ENCODE data around the gene C20orf144. TPM values are rescaled to one million over a fixed set of nuclear protein-coding genes. Genes with fewer than 3 reads are reported as not detected.
A peak's percentile ranks its signal among the peaks of the same experiment; 100 is the strongest.
"Not testable (repeated sequence)": the region's sequence is repeated elsewhere in the genome, so short reads cannot be mapped to it uniquely, and the experiment has no call there.

C20orf144 gene
- total RNA-seq, 2 donors from 2014 or later: 0.23 to 0.43 TPM

DNA sequence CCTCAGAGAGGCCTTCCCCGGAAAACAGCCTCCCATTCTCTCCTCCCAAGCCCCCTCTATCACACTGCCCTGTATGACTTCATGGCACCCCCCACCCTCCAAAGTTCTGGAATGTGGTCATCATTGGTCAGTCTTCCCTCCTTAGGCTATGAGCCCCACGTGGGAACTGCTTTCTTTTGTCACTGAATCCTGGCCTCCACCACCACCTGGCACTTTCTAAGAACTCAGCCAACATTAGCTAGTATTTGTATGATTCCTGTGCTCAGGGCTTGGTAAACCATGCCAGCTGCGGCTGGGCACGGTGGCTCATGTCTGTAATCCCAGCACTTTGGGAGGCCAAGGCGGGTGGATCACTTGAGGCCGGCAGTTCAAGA lies 32.5 kb downstream of the C20orf144 start:
- ATAC-seq (no peak), DNase-seq (ENCODE audit: low spot score in 2 of 2) (no peak)
- H3K36me3 Mint-ChIP-seq: peaks cover 0 to 5% of the 10 kb centered on the region in 2 donors
- H3K27ac Mint-ChIP-seq: no peak overlapping the region
- no peaks in the 10 kb centered on the region for H3K9me3 Mint-ChIP-seq

DNA sequence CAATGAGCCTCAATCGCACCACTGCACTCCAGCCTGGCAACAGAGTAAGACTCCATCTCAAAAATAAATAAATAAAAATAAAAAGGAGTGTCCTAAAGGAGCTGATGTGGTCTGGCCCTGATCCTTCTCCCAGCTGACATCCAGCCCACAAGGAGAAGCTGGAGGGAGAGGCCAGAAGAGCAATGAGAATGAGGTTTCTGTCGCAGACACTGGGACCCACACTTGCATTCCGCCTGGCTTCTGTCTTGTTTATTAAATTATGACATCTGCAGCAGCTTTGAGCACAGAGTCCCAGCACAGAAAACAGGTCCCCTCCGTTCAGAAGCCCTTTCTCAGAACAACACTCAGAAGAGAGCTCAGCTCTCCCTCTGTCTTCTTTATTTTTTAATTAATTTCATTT lies 34.3 kb downstream of the C20orf144 start:
- no peak for DNase-seq (ENCODE audit: low spot score in 2 of 2)
- peaks cover 0 to 5% of the 10 kb centered on the region in 2 donors for H3K36me3 Mint-ChIP-seq
- H3K9me3 Mint-ChIP-seq: no peaks in the 10 kb centered on the region
- H3K27ac Mint-ChIP-seq: no peak overlapping the region
- no peak for ATAC-seq

DNA sequence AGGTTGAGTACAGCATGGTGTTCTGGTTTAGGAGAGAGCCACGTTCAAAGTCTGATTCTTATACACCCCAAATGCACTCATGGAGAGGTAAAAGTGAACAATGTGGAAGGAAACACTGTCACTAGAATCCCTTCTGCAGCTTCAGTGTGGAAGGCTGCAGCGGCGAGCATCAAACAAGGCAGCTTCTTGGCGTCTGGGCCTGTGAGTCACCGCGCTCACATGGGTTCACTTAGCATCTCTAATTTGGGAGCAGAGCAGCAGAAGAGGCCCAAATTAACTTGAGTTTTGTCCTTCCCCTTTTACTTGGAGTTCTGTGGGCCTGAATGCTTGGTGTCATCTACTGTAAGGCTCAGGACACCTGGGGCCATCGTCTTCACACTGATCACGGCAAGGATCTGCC lies 35.0 kb downstream of the C20orf144 start:
- DNase-seq (ENCODE audit: low spot score in 2 of 2) (no peak), ATAC-seq (no peak)
- H3K9me3 Mint-ChIP-seq: no peaks in the 10 kb centered on the region
- H3K27ac Mint-ChIP-seq: no peak overlapping the region
- H3K36me3 Mint-ChIP-seq: peaks cover 0 to 5% of the 10 kb centered on the region in 2 donors

- not testable (repeated sequence) for H3K9me3 Mint-ChIP-seq; H3K27ac Mint-ChIP-seq; H3K36me3 Mint-ChIP-seq; ATAC-seq; DNase-seq (ENCODE audit: low spot score in 2 of 2)
Observed at GRCh38 chr20:33698966-33699365, 36.8 kb downstream of the C20orf144 start.

DNA sequence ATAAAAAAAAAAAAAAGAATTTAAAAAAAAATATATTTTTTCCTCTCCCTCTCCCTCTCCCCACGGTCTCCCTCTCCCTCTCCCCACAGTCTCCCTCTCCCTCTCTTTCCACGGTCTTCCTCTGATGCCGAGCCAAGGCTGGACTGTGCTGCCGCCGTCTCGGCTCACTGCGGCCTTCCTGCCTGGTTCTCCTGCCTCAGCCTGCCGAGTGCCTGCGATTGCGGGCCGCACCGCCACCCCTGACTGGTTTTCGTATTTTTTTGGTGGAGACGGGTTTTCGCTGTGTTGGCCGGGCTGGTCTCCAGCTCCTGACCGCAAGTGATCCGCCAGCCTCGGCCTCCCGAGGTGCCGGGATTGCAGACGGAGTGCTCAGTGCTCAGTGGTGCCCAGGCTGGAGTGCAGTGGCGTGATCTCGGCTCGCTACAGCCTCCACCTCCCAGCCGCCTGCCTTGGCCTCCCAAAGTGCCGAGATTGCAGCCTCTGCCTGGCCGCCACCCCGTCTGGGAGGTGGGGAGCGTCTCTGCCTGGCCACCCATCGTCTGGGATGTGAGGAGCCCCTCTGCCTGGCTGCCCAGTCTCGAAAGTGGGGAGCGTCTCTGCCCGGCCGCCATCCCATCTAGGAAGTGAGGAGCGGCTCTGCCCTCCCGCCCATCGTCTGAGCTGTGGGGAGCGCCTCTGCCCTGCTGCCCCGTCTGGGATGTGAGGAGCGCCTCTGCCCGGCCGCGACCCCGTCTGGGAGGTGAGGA lies 38.7 kb downstream of the C20orf144 start:
- not testable (repeated sequence) for H3K36me3 Mint-ChIP-seq; H3K27ac Mint-ChIP-seq; DNase-seq (ENCODE audit: low spot score in 2 of 2); H3K9me3 Mint-ChIP-seq; ATAC-seq

DNA sequence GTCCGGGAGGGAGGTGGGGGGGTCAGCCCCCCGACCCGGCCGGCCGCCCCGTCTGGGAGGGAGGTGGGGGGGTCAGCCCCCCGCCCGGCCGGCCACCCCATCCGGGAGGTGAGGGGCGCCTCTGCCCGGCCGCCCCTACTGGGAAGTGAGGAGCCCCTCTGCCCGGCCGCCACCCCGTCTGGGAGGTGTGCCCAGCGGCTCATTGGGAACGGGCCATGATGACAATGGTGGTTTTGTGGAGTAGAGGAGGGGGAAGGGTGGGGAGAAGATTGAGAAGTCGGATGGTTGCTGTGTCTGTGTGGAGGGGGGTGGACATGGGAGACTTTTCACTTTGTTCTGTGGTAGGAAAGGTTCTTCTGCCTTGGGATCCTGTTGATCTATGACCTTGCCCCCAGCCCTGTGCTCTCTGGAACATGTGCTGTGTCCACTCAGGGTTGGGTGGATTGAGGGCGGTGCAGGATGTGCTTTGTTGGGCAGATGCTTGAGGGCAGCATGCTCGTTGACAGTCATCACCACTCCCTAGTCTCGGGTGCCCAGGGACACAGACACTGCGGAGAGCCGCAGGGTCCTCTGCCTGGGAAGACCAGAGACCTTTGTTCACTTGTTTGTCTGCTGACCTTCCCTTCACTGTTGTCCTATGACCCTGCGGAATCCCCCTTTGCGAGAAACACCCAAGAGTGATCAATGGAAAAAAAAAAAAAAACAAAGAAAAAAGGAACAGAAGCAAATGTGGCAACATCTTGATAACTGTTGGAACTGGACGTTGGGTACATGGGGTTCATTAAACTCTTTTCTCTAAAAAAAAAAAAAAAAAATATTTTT lies 39.7 kb downstream of the C20orf144 start:
- no peaks in the 10 kb centered on the region for H3K9me3 Mint-ChIP-seq
- ATAC-seq: no peak
- no peak overlapping the region for H3K27ac Mint-ChIP-seq
- peaks cover 0 to 5% of the 10 kb centered on the region in 2 donors for H3K36me3 Mint-ChIP-seq
- no peak for DNase-seq (ENCODE audit: low spot score in 2 of 2)

- DNase-seq (ENCODE audit: low spot score in 2 of 2) (no peak), ATAC-seq (no peak)
- no peaks in the 10 kb centered on the region for H3K9me3 Mint-ChIP-seq
- H3K27ac Mint-ChIP-seq: peak overlapping the region in 1 of 2 donors; percentile 44
- peaks cover 0 to 5% of the 10 kb centered on the region in 2 donors for H3K36me3 Mint-ChIP-seq
Observed at GRCh38 chr20:33702861-33703260, 40.7 kb downstream of the C20orf144 start.

DNA sequence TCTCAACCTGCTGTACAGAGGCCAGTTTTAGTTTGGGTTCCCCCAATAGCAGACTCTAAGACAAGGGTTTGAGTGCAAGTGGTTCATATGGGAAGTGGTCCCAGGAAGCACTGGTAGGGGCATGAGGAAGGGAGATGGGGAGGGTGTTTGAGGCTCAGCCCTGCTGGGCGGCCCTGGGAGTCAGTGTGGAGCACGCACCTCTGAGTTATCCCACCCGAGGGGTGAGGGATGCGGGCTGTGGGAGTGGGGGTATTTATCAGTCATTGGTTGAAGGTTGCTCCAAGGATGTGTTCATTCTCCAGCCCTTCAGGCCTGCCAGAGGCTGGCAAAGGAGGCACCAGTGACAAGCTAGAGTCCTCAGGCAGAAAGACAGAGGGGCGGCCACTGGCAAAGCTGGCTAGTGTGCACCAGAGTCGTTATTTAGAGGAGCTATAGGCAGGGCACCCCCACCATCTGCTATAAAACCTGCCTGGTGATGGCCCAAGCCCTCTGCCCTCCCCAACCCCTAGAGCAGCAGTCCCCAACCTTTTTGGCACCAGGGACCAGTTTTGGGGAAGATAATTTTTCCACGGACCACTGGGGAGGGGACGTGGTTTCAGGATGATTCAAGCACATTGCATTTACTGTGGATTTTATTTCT lies 41.5 kb downstream of the C20orf144 start:
- Mint-ChIP-seq H3K36me3 (peaks cover 0 to 2% of the 10 kb centered on the region in 2 donors), H3K27ac (peak overlapping the region in 1 of 2 donors; percentile 57), H3K9me3 (no peaks in the 10 kb centered on the region)
- DNase-seq (ENCODE audit: low spot score in 2 of 2) (no peak), ATAC-seq (no peak)

GRCh38 chr20:33704197-33704924 lies 42.2 kb downstream of the C20orf144 start:
- DNase-seq (ENCODE audit: low spot score in 2 of 2) (no peak), ATAC-seq (no peak)
- H3K36me3 Mint-ChIP-seq: no peaks in the 10 kb centered on the region
- H3K27ac Mint-ChIP-seq: no peak overlapping the region
- no peaks in the 10 kb centered on the region for H3K9me3 Mint-ChIP-seq

DNA sequence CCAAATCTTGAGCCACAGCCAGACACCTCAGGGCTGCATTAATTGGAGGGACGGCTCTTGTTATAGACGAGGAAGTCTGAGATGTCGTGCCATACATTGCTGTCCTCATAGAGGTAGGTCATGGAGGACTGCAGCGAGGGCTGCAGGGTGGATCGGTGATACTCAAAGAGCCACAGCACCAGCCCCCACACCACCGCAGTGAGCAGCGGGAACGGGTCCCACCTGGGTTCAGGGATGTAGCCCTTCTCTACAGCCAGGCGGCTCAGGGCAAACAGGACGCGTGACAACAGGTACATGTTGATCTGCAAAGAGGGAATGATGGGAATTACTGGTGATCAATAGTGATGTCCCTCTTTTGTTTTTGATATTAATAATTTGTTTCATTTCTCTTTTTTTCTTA lies 45.5 kb downstream of the C20orf144 start:
- no peaks in the 10 kb centered on the region for H3K9me3 Mint-ChIP-seq
- no peak for DNase-seq (ENCODE audit: low spot score in 2 of 2)
- no peak overlapping the region for H3K27ac Mint-ChIP-seq
- ATAC-seq: no peak
- H3K36me3 Mint-ChIP-seq: no peaks in the 10 kb centered on the region

GRCh38 chr20:33709398-33709797 lies 47.3 kb downstream of the C20orf144 start:
- no peak overlapping the region for H3K27ac Mint-ChIP-seq

GRCh38 chr20:33709905-33710541 lies 47.9 kb downstream of the C20orf144 start:
- Mint-ChIP-seq H3K27ac (no peak overlapping the region), H3K9me3 (no peaks in the 10 kb centered on the region), H3K36me3 (no peaks in the 10 kb centered on the region)
- DNase-seq (ENCODE audit: low spot score in 2 of 2) (no peak), ATAC-seq (peak in 1 of 2 donors; percentile 35)

More at GRCh38 chr20:33709398-33709797, 47.3 kb downstream of the C20orf144 start:
- Mint-ChIP-seq H3K9me3 (no peaks in the 10 kb centered on the region), H3K36me3 (no peaks in the 10 kb centered on the region)
- DNase-seq (ENCODE audit: low spot score in 2 of 2) (no peak), ATAC-seq (peak; percentile 55 to 79)

DNA sequence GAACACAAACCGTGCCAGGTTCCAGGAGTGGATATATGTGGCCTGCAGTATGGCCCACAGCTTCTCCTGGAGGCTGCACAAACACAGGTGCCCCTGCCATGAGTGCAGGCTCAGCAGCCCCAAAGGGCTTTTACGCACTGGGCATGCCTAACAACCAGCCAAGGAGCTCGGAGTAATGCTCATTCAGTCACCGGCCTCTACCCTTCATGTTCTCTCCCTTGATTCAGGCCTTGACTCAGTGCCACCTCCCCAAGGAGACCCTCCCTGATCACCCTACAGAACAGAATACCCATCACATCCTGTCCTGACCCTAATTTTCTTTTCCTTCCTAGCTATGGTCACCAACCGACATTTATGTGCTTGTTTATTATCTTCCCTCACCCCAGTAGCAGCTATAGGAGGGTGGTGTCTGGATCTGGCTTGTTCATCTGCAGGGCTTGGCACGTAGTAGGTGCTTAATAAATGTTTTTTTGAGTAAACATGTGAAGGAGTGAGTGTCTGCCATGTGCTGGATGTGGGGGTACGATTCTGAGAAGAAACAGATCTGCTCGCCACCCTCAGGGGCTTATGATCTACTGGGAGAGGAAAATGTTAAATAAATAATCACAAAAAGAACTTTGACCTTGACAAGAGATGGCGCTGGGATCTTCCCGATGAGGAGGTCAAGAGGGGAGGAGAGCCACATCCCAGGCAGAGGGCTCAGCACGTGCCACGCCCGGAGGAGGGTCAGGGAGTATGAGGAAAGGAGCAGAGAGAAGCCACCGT lies 48.7 kb downstream of the C20orf144 start:
- no peak for DNase-seq (ENCODE audit: low spot score in 2 of 2)
- H3K9me3 Mint-ChIP-seq: no peaks in the 10 kb centered on the region
- H3K27ac Mint-ChIP-seq: peak overlapping the region; percentile 27 to 76
- H3K36me3 Mint-ChIP-seq: no peaks in the 10 kb centered on the region
- no peak for ATAC-seq

GRCh38 chr20:33711446-33711738 lies 49.3 kb downstream of the C20orf144 start:
- Mint-ChIP-seq H3K36me3 (no peaks in the 10 kb centered on the region), H3K27ac (peak overlapping the region in 1 of 2 donors; percentile 27), H3K9me3 (no peaks in the 10 kb centered on the region)
- DNase-seq (ENCODE audit: low spot score in 2 of 2) (no peak), ATAC-seq (no peak)
